ENCODE data around the gene IFIH1.

The IFIH1 gene

GRCh38 chr2:162342321-162342720 lies 23.8 kb upstream of the IFIH1 start:
- no peak overlapping the region for H2AFZ ChIP-seq (ENCODE audit: low read length)

GRCh38 chr2:162340822-162341221 lies 22.3 kb upstream of the IFIH1 start:
- H3K27me3 ChIP-seq (ENCODE audit: insufficient read depth, low read length, poor library complexity, severe bottlenecking) = no peaks in the 10 kb centered on the region
- no peaks in the 10 kb centered on the region for H3K79me2 ChIP-seq (ENCODE audit: insufficient read depth, low read length)
- H2AFZ ChIP-seq (ENCODE audit: low read length) = no peak overlapping the region
- no peak overlapping the region for H3K4me2 ChIP-seq (ENCODE audit: low read depth, low read length, poor library complexity, severe bottlenecking)
- H3K9ac ChIP-seq (ENCODE audit: low read depth, low read length, poor library complexity, severe bottlenecking) = no peak overlapping the region
- H3K36me3 ChIP-seq (ENCODE audit: insufficient read depth, low read length) = no peaks in the 10 kb centered on the region
- H3K9me2 ChIP-seq (replicated peaks; ENCODE audit: low read depth, low read length) = no peaks in the 10 kb centered on the region
- no peak for TF ChIP-seq CTCF (conservative IDR thresholded peaks at IDR 0.05; ENCODE audit: low read length)
- H3K4me1 ChIP-seq (ENCODE audit: insufficient read depth, low read length, poor library complexity, severe bottlenecking) = no peaks in the 10 kb centered on the region
- H3F3A ChIP-seq (ENCODE audit: low read depth) = no peaks in the 10 kb centered on the region
- H4K20me1 ChIP-seq (ENCODE audit: insufficient read depth, low read length, poor library complexity, severe bottlenecking) = no peaks in the 10 kb centered on the region
- no peaks in the 10 kb centered on the region for H3K9me3 ChIP-seq (ENCODE audit: insufficient read depth, low read depth, low read length)
- no peak overlapping the region for H3K4me3 ChIP-seq (ENCODE audit: low read length, poor library complexity, severe bottlenecking)

More at GRCh38 chr2:162342321-162342720, 23.8 kb upstream of the IFIH1 start:
- no peaks in the 10 kb centered on the region for H3K9me3 ChIP-seq (ENCODE audit: insufficient read depth, low read depth, low read length)
- no peak for TF ChIP-seq EZH2phosphoT487 (IDR thresholded peaks at IDR 0.05; ENCODE audit: borderline replicate concordance)
- TF ChIP-seq CTCF (conservative IDR thresholded peaks at IDR 0.05; ENCODE audit: low read length) = no peak
- H3K36me3 ChIP-seq (ENCODE audit: insufficient read depth, low read length) = no peaks in the 10 kb centered on the region
- H3K4me3 ChIP-seq (ENCODE audit: low read length, poor library complexity, severe bottlenecking) = no peak overlapping the region
- no peaks in the 10 kb centered on the region for H3K9me2 ChIP-seq (replicated peaks; ENCODE audit: low read depth, low read length)
- H3F3A ChIP-seq (ENCODE audit: low read depth) = no peaks in the 10 kb centered on the region
- no peak overlapping the region for H3K4me2 ChIP-seq (ENCODE audit: low read depth, low read length, poor library complexity, severe bottlenecking)
- H3K79me2 ChIP-seq (ENCODE audit: insufficient read depth, low read length) = no peaks in the 10 kb centered on the region
- H3K9ac ChIP-seq (ENCODE audit: low read depth, low read length, poor library complexity, severe bottlenecking) = no peak overlapping the region
- H3K4me1 ChIP-seq (ENCODE audit: insufficient read depth, low read length, poor library complexity, severe bottlenecking) = no peaks in the 10 kb centered on the region
- H3K27me3 ChIP-seq (ENCODE audit: insufficient read depth, low read length, poor library complexity, severe bottlenecking) = no peaks in the 10 kb centered on the region
- H4K20me1 ChIP-seq (ENCODE audit: insufficient read depth, low read length, poor library complexity, severe bottlenecking) = no peaks in the 10 kb centered on the region

- Histone ChIP-seq H3K9me3 (ENCODE audit: insufficient read depth, low read depth, low read length) (no peaks in the 10 kb centered on the region), H3K4me1 (ENCODE audit: insufficient read depth, low read length, poor library complexity, severe bottlenecking) (no peaks in the 10 kb centered on the region), H3K9me2 (replicated peaks; ENCODE audit: low read depth, low read length) (no peaks in the 10 kb centered on the region), H2AFZ (ENCODE audit: low read length) (no peak overlapping the region), H3K4me2 (ENCODE audit: low read depth, low read length, poor library complexity, severe bottlenecking) (no peak overlapping the region), H3K9ac (ENCODE audit: low read depth, low read length, poor library complexity, severe bottlenecking) (no peak overlapping the region), H4K20me1 (ENCODE audit: insufficient read depth, low read length, poor library complexity, severe bottlenecking) (no peaks in the 10 kb centered on the region), H3K27me3 (ENCODE audit: insufficient read depth, low read length, poor library complexity, severe bottlenecking) (no peaks in the 10 kb centered on the region), H3F3A (ENCODE audit: low read depth) (no peaks in the 10 kb centered on the region), H3K79me2 (ENCODE audit: insufficient read depth, low read length) (no peaks in the 10 kb centered on the region), H3K4me3 (ENCODE audit: low read length, poor library complexity, severe bottlenecking) (no peak overlapping the region), H3K36me3 (ENCODE audit: insufficient read depth, low read length) (no peaks in the 10 kb centered on the region)
- no peak for TF ChIP-seq EZH2phosphoT487 (IDR thresholded peaks at IDR 0.05; ENCODE audit: borderline replicate concordance)
- TF ChIP-seq CTCF (conservative IDR thresholded peaks at IDR 0.05; ENCODE audit: low read length) = no peak
Observed at GRCh38 chr2:162337868-162338267, 19.4 kb upstream of the IFIH1 start.
